H54 (cell line): ENCODE results near the gene AUNIP.

Experiments used
- DNase-seq: peaks from one replicate; pipeline ENCODE4 v3.0.0; 2011; ENCODE audit warnings: low spot score, mixed read lengths; ENCODE audit not compliant: insufficient read length
- FAIRE-seq: peaks from 3 replicates; lab custom pipeline; 2011; peaks lifted over from hg19 to GRCh38; lab: Jason Lieb, UNC
- POLR2A ChIP-seq: IDR thresholded peaks from 2 replicates; pipeline ENCODE4 v1.6.1; 2011; ENCODE audit warnings: low read depth, mild to moderate bottlenecking, low read length

The AUNIP gene

DNA sequence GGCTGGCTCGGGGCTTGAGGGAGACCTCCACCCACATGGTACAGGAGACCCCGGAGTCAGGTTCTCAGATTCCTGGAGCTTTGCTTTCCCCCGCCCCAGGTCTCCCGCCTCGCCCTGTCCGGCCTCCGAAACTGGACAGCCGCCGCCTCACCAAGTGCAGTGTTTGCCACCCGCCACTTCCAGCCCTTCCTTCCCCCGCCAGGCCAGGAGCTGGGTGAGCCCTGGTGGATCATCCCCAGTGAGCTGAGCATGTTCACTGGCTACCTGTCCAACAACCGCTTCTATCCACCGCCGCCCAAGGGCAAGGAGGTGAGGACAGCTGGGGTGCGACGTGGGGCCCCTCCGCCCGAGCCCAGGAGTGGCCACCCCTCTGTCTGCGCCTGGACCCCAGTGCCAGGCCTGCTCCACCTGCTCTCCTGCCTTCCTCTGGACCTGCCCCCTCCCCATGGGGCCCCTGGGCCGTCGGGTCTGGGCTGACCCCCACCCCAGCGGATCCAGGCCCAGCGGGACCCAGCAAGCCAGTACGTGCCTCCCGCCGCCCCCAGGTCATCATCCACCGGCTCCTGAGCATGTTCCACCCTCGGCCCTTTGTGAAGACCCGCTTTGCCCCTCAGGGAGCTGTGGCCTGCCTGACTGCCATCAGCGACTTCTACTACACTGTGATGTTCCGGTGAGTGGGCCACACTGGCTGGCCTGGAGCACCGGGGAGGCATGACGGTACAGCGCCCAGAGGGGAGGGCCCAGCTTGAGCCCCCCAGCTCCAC is 50.6 kb downstream of the AUNIP start:
- DNase-seq (no peak), FAIRE-seq (no peak)
- no peak for TF ChIP-seq POLR2A

DNA sequence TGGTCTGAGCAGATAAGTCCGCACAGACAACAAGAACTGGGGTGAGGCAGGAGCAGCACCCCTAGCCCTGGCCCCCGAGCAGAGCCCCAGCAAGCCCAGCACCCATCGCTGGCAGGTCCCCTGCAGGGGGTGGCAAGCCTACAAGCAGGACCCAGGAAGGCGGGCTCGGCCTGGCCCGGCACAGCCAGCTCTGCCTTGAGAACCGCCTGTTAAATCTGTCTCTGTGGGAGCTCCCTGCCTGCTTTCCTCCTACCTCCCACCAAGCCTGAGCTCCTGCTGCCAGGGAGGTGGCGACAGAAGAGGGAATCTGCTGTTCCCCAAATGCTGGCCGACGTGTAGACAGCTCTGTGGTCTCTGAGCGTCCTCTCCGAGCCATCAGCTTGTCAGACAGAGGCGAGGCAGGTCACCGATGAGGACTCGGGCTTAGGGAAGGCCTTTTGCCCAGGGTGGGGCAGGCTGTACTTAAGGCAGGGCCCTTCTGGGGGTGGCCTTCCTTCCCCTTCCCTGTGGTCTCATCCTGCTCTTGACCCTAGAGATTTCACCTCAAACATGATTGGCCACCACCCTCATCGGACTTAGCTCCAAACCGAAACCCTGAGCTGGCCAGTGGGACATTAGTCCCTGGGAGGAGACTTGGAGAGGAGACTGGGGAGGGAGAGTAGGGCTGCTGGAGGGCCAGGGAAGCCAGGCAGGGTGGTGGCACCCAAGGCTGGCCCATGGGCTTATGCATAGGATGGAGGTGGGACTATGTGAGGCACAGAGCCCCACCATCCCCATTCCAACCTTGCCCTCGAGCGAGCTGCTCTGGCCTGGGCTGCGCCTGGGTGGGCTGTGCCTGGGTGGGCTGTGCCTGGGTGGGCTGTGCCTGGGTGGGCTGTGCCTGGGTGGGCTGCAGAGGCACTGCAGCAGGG is 51.5 kb downstream of the AUNIP start:
- no peak for DNase-seq
- no peak for FAIRE-seq
- no peak for TF ChIP-seq POLR2A

DNA sequence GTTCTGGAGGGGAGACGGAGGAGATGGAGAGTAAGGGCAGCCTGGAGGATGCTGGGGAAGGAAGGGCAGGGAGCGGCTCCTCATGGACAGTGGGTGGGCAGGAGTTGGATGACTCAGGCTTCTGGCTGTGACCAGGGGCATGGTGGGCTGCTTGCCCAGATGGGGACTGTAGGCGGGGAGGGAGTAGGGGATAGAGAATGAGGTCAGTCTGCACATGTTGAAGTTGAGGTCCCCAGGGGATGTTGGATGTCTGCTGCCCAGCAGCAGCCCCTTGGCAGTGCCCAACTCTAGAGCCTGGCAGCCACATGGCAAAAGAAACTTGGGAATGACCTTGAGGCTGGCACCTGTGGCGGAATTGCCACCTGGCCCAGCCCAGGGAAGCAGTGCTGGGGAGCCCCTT is 52.8 kb downstream of the AUNIP start:
- DNase-seq (no peak), FAIRE-seq (no peak)
- no peak for TF ChIP-seq POLR2A

DNA sequence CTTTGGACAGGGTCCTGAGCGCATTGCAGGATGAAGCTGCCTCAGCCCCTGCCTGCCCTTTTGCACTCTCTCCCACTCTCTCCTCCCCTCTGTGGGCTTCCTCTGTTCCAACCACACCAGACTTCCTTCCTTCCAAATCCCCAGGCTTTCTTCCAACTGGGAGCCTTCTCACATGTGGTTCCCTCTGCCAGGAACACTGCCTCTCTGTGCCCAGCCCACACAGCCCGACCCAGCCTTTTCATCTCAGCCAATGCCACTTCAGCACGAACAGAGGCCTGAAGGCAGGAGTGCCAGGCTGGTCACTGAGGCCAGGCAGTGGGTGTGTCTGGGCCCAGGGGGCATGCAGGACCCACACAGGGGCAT is 53.4 kb downstream of the AUNIP start:
- no peak for DNase-seq
- no peak for FAIRE-seq

DNA sequence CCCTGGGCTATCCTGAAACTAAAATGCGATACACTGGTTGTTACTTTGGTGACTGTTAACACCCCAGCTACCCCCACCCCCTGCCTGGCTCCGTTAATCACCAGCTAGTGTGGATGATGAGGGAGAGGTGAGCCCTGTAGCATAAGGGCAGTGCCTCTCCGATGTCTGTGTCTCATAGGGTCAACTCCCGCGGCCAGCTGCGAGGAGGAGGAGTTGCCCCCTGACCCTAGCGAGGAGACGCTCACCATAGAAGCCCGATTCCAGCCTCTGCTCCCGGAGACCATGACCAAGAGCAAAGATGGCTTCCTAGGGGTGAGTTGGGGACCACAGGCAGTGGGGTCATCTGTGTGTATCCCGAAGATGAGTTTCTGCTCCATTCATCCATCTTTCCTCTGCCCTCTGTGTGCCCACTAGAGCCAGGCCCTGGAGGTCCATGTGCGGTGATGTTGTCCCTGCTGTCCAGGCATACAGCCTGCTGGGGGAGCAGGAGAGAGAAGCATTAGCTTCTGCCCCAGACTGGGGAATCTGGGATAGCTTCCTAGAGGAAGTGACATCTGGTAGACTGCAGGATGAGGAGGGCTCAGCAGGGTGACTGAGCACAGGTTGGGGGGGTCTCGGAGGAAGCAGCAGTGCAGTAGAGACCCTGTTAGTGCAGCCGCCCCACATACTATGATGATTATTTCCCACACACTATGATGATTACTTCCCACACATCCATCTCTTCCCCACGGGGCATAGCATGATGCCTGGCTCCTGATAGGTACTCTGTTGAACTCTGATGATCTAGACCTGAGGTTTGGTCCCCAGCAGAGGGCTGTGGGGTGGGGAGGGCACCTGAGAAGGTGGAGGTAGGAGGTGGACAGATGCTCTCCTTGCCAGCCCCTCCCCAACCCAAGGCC is 54.0 kb downstream of the AUNIP start:
- TF ChIP-seq POLR2A = no peak
- DNase-seq (no peak), FAIRE-seq (no peak)

More for the DNA sequence above, 53.4 kb downstream of the AUNIP start:
- no peak for TF ChIP-seq POLR2A

DNA sequence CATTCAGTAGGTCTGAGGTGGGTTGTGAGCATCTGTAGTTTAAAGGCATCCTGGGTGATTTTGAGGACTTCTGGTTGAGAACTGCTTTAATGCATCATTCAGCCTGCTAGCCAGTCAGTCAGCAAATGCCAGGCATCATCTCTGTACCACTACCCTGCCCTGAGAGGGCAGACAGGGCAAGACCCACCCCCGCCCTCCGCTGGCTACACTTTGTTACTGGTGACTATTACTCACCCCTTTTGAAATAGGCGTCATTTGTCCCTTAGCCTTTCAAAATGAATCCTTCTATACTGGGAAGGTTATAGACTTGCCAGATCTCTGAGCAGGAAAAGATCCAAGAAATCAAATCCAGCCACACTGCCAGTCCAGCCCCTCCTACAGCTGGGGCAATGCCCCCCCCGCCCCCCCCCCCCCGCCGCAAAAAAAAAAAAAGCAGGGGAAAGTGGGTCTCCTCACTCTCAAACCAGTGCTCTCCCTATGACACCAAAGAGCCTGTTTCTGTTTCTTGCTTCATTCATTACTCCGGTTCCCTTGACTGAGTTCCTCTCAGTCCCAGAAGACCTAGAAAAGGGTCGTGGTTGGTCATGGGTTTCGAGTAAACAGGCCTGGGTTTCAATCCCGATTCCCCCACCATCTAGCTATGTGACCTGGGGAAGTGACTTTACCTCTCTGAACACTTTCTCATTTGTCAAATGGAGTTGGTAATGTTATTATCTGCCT is 54.9 kb downstream of the AUNIP start:
- FAIRE-seq (peak; percentile 69), DNase-seq (peak; percentile 66)
- no peak for TF ChIP-seq POLR2A

DNA sequence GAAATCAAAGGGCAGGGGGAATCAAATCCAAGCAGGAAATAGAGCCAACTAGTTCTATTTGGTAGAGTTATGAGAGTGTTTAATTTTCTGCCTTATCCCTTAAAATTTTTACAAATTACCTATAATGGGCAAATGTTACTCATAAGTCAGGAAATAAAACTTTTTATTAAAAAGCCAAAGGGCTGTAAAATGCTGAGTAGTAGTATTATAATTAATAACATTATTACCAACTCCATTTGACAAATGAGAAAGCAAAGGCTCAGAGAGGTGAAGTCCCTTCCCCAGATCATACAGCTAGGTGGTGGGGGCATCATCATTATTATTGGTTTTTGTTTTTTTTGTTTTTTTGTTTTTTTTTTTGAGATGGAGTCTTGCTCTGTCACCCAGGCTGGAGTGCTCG is 55.9 kb downstream of the AUNIP start:
- FAIRE-seq (no peak), DNase-seq (no peak)
- no peak for TF ChIP-seq POLR2A

DNA sequence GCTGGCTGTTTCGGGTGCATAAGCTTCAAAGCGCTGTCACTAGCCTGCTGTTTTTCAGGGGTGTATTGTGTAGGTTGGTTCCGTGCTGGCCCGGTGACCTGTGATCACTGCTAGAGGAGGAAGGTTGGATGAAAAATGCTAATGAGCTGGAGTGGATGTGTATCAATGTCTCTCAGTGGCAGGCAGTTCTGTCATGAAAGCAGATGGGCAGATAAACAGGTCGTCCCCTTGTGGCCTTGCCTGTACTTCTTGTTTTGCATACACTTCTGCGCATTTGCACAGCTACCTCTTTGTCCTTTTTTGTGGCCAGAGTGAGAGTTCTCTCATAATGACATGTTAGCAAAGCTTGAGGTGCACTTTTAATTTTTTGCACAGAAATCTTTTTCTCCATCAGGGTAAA is 56.3 kb downstream of the AUNIP start:
- no peak for DNase-seq
- FAIRE-seq = no peak
- no peak for TF ChIP-seq POLR2A

DNA sequence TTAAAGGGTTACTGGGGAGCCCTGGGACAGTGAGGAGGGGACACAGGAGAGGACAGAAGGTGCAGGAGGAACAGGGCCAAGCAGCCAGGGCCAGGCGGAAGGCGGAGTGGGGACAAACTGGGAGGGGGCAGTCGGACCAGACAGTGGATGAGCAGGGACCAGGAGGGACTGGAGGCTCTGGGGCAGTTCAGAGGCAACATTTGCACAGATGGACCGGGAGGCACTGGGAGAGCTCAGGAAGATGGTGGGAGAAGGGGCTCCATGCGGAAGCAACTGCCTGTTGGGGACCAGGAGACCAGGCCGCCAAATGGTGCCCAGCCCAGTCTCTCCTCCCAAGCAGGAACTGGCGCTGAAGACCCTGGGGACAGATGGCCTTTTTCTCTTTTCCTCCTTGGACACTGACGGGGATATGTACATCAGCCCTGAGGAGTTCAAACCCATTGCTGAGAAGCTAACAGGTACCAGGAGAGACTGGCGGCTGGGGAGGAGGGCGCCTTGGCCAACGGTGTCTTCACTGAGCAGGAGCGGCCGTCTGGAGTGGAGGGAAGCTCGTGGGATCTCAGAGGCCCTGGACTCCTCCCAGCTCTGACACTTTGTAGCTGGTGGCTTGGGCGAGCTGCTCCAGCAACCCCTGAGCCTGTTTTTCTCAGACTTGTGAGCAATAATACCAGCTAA is 58.4 kb downstream of the AUNIP start:
- DNase-seq (no peak), FAIRE-seq (no peak)

DNA sequence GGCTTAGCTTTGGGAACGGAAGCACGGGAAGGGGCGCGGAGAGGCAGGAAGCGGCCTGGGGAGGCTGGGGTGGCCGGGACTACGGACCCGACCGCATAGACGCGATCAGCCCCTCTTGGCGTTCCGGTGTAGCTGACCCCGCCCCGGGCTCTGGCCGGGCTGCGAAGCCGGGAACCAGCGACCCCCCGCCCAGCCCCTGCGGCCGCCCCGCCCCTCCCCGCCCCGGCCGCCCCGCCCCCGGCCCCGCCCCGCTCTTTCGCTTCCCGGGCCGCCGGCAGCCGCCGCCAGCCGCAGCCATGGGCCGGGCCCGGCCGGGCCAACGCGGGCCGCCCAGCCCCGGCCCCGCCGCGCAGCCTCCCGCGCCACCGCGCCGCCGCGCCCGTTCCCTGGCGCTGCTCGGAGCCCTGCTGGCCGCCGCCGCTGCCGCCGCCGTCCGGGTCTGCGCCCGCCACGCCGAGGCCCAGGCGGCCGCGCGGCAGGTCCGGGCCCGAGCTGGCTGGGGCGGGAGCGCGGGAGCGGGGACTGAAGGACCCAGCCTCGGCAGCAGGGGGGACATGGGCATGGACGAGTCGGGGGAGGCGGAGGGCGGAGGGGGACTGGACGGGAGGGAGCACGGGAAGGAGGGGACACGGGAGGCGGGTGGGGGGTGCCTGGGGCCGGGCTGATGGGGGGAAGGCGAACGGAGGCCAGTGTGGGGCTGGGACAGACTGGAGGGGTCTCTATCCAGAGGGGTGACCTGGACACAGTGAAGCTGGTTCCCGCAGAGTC is 59.1 kb downstream of the AUNIP start, which contains the start of gene SELENON:
TSS of gene SELENON (plus strand) at position 259 of the 768 bp plus-strand sequence. CDS start at position 297, 38 bp downstream.
- TF ChIP-seq POLR2A = 0 out of 2 replicates have a peak, but pooled peaks have one; percentile 23
- FAIRE-seq (no peak), DNase-seq (no peak)

More for the DNA sequence above, 58.4 kb downstream of the AUNIP start:
- TF ChIP-seq POLR2A = no peak

DNA sequence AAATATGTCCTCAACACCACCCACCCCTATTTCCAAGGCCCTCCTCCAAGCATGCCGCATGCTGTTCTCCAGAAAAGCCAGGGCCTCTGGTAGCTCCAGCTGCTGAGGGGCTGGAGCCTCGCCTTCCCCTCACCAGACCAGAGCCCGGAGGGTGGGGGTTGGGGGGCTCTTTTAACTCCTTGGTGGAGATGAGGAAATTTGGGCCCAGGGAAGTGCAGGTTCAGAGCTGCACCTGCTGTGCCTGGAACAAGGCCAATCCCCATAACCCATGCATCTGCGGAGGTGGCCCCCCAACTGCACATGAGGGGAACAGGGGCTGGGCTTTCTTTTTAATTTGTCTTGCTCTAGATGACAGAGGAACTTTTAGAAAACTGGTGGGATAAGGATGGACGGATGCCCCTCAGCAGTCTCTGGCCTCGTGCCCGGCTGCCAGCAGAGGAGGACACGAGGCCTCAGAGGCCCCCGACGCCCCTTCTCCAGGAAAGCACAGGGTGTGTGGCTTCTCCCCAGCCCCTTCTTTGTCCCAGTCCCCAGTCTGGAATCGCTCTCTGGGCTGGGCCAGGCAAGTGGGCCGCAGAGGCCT is 59.8 kb downstream of the AUNIP start:
- FAIRE-seq (no peak), DNase-seq (no peak)
- TF ChIP-seq POLR2A = no peak
